Measurements from ENCODE around the gene HHEX. TPM values are rescaled to one million over a fixed set of nuclear protein-coding genes. Genes with fewer than 3 reads are reported as not detected.
A peak's percentile ranks its signal among the peaks of the same experiment; 100 is the strongest.

The HHEX gene
- polyA plus RNA-seq, 2 of the 4 experiments (the other 2 are of a cell fraction), result 18.1 to 28.1 TPM

DNA sequence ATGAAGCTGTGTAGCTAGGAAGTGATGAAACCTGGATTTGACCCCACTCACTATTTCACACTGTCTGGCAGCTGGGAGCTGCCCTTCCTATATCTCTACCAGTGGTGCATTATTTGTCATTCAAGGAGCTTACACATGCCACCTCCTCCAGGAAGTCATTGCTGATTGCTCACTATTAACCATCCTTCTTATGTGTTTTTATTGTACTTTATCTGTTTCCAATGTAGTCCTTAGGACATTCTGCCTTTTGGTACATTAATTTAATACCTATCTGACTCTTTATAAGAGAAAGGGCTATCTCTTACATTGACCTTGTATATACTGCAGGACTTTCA, 31.0 kb downstream of the HHEX start:
- no peak for TF ChIP-seq POLR2A (IDR thresholded peaks at IDR 0.05; ENCODE audit: low read length)
- peak; percentile 48 for TF ChIP-seq ZFP36 (IDR thresholded peaks at IDR 0.05; ENCODE audit: borderline replicate concordance, partially characterized antibody)
- DNase-seq (ENCODE audit: low read depth in 1 of 2, low spot score in 1 of 2) (no peak), FAIRE-seq (no peak), ATAC-seq (no peak)
- Histone ChIP-seq H3K4me1 (no peaks in the 10 kb centered on the region), H3K4me2 (no peak overlapping the region), H3K27ac (no peak overlapping the region), H3K9me3 (no peaks in the 10 kb centered on the region), H3K4me3 (no peak overlapping the region)
- CTCF ChIA-PET, result no interaction called here
- POLR2A ChIA-PET, result no interaction called here

DNA sequence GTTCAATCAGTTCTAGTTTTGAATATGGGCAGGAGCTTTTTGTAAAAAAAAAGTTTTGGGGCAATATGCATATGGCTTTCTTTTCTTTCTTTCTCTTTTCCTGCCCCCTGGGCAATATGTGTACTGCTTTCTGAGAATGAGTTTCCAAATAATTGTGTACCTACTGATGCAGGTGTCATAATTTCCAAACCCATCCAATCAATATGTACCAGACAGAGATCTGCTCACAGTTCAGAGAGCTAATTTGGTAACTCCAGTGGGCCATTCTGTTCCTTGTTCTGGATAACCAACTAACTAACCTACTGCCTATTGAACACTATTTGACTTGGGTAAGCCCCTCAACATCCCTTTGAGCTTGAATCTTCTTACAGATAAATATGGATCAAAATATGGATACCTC, 32.6 kb downstream of the HHEX start:
- no peak for TF ChIP-seq CEBPB (IDR thresholded peaks at IDR 0.05)
- TF ChIP-seq, protein P1, sequence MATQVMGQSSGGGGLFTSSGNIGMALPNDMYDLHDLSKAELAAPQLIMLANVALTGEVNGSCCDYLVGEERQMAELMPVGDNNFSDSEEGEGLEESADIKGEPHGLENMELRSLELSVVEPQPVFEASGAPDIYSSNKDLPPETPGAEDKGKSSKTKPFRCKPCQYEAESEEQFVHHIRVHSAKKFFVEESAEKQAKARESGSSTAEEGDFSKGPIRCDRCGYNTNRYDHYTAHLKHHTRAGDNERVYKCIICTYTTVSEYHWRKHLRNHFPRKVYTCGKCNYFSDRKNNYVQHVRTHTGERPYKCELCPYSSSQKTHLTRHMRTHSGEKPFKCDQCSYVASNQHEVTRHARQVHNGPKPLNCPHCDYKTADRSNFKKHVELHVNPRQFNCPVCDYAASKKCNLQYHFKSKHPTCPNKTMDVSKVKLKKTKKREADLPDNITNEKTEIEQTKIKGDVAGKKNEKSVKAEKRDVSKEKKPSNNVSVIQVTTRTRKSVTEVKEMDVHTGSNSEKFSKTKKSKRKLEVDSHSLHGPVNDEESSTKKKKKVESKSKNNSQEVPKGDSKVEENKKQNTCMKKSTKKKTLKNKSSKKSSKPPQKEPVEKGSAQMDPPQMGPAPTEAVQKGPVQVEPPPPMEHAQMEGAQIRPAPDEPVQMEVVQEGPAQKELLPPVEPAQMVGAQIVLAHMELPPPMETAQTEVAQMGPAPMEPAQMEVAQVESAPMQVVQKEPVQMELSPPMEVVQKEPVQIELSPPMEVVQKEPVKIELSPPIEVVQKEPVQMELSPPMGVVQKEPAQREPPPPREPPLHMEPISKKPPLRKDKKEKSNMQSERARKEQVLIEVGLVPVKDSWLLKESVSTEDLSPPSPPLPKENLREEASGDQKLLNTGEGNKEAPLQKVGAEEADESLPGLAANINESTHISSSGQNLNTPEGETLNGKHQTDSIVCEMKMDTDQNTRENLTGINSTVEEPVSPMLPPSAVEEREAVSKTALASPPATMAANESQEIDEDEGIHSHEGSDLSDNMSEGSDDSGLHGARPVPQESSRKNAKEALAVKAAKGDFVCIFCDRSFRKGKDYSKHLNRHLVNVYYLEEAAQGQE (IDR thresholded peaks at IDR 0.05), result no peak
- no peak for TF ChIP-seq BHLHE40 (IDR thresholded peaks at IDR 0.05; ENCODE audit: low read depth, low read length)
- TF ChIP-seq EHF (CRISPR knock-in tag; IDR thresholded peaks at IDR 0.05), result no peak
- TF ChIP-seq HOXB5 (CRISPR knock-in tag; IDR thresholded peaks at IDR 0.05), result no peak
- no peak for TF ChIP-seq MAZ (IDR thresholded peaks at IDR 0.05; ENCODE audit: borderline replicate concordance, low read depth, low read length)
- TF ChIP-seq, protein P2, sequence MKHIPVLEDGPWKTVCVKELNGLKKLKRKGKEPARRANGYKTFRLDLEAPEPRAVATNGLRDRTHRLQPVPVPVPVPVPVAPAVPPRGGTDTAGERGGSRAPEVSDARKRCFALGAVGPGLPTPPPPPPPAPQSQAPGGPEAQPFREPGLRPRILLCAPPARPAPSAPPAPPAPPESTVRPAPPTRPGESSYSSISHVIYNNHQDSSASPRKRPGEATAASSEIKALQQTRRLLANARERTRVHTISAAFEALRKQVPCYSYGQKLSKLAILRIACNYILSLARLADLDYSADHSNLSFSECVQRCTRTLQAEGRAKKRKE (CRISPR knock-in tag; IDR thresholded peaks at IDR 0.05; ENCODE audit: low read depth), result no peak
- no peak for TF ChIP-seq RAD21 (conservative IDR thresholded peaks at IDR 0.05 in 1 of 2, IDR thresholded peaks at IDR 0.05 in 1 of 2)
- no peak for TF ChIP-seq FOSB (CRISPR knock-in tag; IDR thresholded peaks at IDR 0.05)
- TF ChIP-seq ZFP36 (IDR thresholded peaks at IDR 0.05; ENCODE audit: borderline replicate concordance, partially characterized antibody), result no peak
- TF ChIP-seq PHF8 (IDR thresholded peaks at IDR 0.05; ENCODE audit: borderline replicate concordance, low read depth), result no peak
- no peak for TF ChIP-seq RCOR1 (IDR thresholded peaks at IDR 0.05; ENCODE audit: low read depth, low read length)
- Histone ChIP-seq H3K27ac (no peak overlapping the region), H3K4me2 (no peak overlapping the region), H3K4me1 (no peaks in the 10 kb centered on the region), H3K9me3 (no peaks in the 10 kb centered on the region), H3K4me3 (no peak overlapping the region)
- FAIRE-seq (no peak), ATAC-seq (no peak), DNase-seq (ENCODE audit: low read depth in 1 of 2, low spot score in 1 of 2) (no peak)
- ChIA-PET CTCF (interaction anchor here (0.9 to 1.1 kb wide), 2 partner anchors 12 to 121 kb away, joined by 3 to 4 read pairs; no protein-coding TSS in a partner anchor), POLR2A (no interaction called here)

DNA sequence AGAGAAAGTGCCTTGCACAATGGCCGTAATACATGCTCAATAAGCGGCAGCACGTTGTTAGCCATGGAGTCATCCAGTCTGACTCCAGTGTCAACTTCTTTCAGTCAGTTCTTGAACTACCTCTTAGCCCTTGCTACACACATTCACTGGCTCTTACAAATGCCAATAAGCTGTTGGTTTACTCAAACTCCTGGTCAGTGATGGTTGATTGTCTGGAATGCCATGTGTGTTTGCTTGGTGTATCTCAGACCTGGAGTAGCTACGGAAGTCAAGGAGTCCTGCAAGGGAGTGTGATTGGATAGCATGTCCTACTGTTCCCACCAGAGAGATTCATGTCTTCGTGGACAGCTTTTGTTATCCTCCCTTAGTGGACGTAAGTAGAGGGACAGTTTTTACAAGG, 37.4 kb downstream of the HHEX start:
- Histone ChIP-seq H3K4me1 (0 out of 3 replicates have a peak, but pooled peaks cover 5% of the 10 kb centered on the region), H3K27ac (no peak overlapping the region), H3K4me2 (no peak overlapping the region), H3K9me3 (no peaks in the 10 kb centered on the region), H3K4me3 (no peak overlapping the region)
- FAIRE-seq (no peak), DNase-seq (ENCODE audit: low read depth in 1 of 2, low spot score in 1 of 2) (no peak), ATAC-seq (no peak)
- ChIA-PET CTCF (interaction anchor here (1.0 to 1.3 kb wide), 3 partner anchors 10 to 29 kb away, joined by 3 read pairs; no protein-coding TSS in a partner anchor), POLR2A (interaction anchor here (0.7 kb wide), 1 partner anchor 38 kb away, joined by 3 read pairs; no protein-coding TSS in a partner anchor)
- WGBS (ENCODE audit: missing lambda C conversion rate), result 81% methylated on average over 6 of the region's 6 CpGs
- TF ChIP-seq PHF8 (IDR thresholded peaks at IDR 0.05; ENCODE audit: borderline replicate concordance, low read depth) (no peak), ZSCAN20 (CRISPR knock-in tag; IDR thresholded peaks at IDR 0.05) (no peak), SREBF2 (IDR thresholded peaks at IDR 0.05) (no peak), HDAC2 (IDR thresholded peaks at IDR 0.05) (no peak), RFX5 (IDR thresholded peaks at IDR 0.05) (no peak), POLR2A (IDR thresholded peaks at IDR 0.05; ENCODE audit: low read length) (no peak), ZNF302 (CRISPR knock-in tag; IDR thresholded peaks at IDR 0.05) (no peak), TP53 (CRISPR knock-in tag; IDR thresholded peaks at IDR 0.05) (no peak), POLR2AphosphoS2 (conservative IDR thresholded peaks at IDR 0.05; ENCODE audit: low read length) (no peak), KDM5A (IDR thresholded peaks at IDR 0.05) (no peak), NR3C1 (IDR thresholded peaks at IDR 0.05) (no peak), TFCP2L1 (CRISPR knock-in tag; IDR thresholded peaks at IDR 0.05) (no peak), EP300 (IDR thresholded peaks at IDR 0.05) (no peak)
- TF ChIP-seq, protein P3, sequence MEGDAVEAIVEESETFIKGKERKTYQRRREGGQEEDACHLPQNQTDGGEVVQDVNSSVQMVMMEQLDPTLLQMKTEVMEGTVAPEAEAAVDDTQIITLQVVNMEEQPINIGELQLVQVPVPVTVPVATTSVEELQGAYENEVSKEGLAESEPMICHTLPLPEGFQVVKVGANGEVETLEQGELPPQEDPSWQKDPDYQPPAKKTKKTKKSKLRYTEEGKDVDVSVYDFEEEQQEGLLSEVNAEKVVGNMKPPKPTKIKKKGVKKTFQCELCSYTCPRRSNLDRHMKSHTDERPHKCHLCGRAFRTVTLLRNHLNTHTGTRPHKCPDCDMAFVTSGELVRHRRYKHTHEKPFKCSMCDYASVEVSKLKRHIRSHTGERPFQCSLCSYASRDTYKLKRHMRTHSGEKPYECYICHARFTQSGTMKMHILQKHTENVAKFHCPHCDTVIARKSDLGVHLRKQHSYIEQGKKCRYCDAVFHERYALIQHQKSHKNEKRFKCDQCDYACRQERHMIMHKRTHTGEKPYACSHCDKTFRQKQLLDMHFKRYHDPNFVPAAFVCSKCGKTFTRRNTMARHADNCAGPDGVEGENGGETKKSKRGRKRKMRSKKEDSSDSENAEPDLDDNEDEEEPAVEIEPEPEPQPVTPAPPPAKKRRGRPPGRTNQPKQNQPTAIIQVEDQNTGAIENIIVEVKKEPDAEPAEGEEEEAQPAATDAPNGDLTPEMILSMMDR (IDR thresholded peaks at IDR 0.05), result no peak
- TF ChIP-seq, protein P2 (CRISPR knock-in tag; IDR thresholded peaks at IDR 0.05; ENCODE audit: low read depth), result no peak
